Mesenchymal stem cell (in vitro differentiated cells and primary cell): Measurements from ENCODE around the gene NAPB.

ENCODE experiments used
- DNase-seq: peaks from one replicate; pipeline ENCODE4 v3.0.0-alpha.2; 2013
- H2AFZ ChIP-seq: one replicate; pipeline ENCODE4 v1.6.1; 2013; ENCODE audit warnings: low read depth, mild to moderate bottlenecking, control low read depth, inconsistent platforms, low read length, moderate library complexity
- H2AK5ac ChIP-seq: 2 replicates; pipeline ENCODE4 v1.6.1; 2013; ENCODE audit warnings: low read length, moderate library complexity, mild to moderate bottlenecking, inconsistent platforms; ENCODE audit not compliant: severe bottlenecking
- H2BK120ac ChIP-seq: one replicate; pipeline ENCODE4 v1.6.1; 2013; ENCODE audit warnings: low read depth, mild to moderate bottlenecking, inconsistent platforms, low read length, moderate library complexity
- H2BK12ac ChIP-seq, 2 experiments: one replicate each; pipeline ENCODE4 v1.6.1; 2013; ENCODE audit warnings: inconsistent platforms in 2 of 2, low read length in 2 of 2, mild to moderate bottlenecking in 2 of 2, moderate library complexity in 2 of 2, control low read depth in 1 of 2
- H2BK15ac ChIP-seq: one replicate; pipeline ENCODE4 v1.6.1; 2013; ENCODE audit warnings: mild to moderate bottlenecking, low read depth, inconsistent platforms; ENCODE audit not compliant: poor library complexity, severe bottlenecking
- H2BK5ac ChIP-seq: 2 replicates; pipeline ENCODE4 v1.6.1; 2013; ENCODE audit warnings: low read depth, mild to moderate bottlenecking, low read length, control low read depth, inconsistent platforms; ENCODE audit not compliant: poor library complexity, severe bottlenecking
- H3K14ac ChIP-seq, 2 experiments: one replicate each; pipeline ENCODE4 v1.6.1; 2013; ENCODE audit warnings: inconsistent platforms in 2 of 2, low read length in 2 of 2, control low read depth in 1 of 2, mild to moderate bottlenecking in 1 of 2, moderate library complexity in 1 of 2
- H3K18ac ChIP-seq, 2 experiments: one replicate each; pipeline ENCODE4 v1.6.1; 2013; ENCODE audit warnings: inconsistent platforms in 2 of 2, low read length in 2 of 2, control low read depth in 1 of 2, low read depth in 1 of 2, mild to moderate bottlenecking in 1 of 2
- H3K23ac ChIP-seq, 2 experiments: one replicate each; pipeline ENCODE4 v1.6.1; 2013; ENCODE audit warnings: inconsistent platforms in 2 of 2, low read length in 2 of 2, mild to moderate bottlenecking in 2 of 2, moderate library complexity in 2 of 2, control low read depth in 1 of 2
- H3K27ac ChIP-seq: 2 replicates; pipeline ENCODE4 v1.5.1; 2013; ENCODE audit warnings: mild to moderate bottlenecking, moderate library complexity, low read length, control low read depth, inconsistent platforms; ENCODE audit not compliant: poor library complexity, severe bottlenecking
- H3K27me3 ChIP-seq, 2 experiments: 2 replicates each; pipeline versions ENCODE4 v1.6.1 to v1.7.0; 2013; ENCODE audit warnings: low read length in 2 of 2, mild to moderate bottlenecking in 2 of 2, moderate library complexity in 2 of 2, control low read depth in 1 of 2, inconsistent platforms in 1 of 2; ENCODE audit not compliant: control insufficient read depth in 1 of 2, insufficient read depth in 1 of 2
- H3K36me3 ChIP-seq, 2 experiments: 2 replicates each; pipeline versions ENCODE4 v1.6.1 to v1.7.0; 2013; ENCODE audit warnings: low read length in 2 of 2, control low read depth in 1 of 2, inconsistent platforms in 1 of 2, low read depth in 1 of 2, mild to moderate bottlenecking in 1 of 2; ENCODE audit not compliant: insufficient read depth in 2 of 2, control insufficient read depth in 1 of 2
- H3K4ac ChIP-seq, 2 experiments: one replicate each; pipeline ENCODE4 v1.6.1; 2013; ENCODE audit warnings: inconsistent platforms in 2 of 2, low read length in 2 of 2, mild to moderate bottlenecking in 2 of 2, moderate library complexity in 2 of 2, control low read depth in 1 of 2, low read depth in 1 of 2
- H3K4me1 ChIP-seq: 2 replicates; pipeline ENCODE4 v1.6.1; 2013; ENCODE audit warnings: low read depth, low read length, control low read depth; ENCODE audit not compliant: control insufficient read depth, insufficient read depth
- H3K4me2 ChIP-seq: 2 replicates; pipeline ENCODE4 v1.6.1; 2013; ENCODE audit warnings: low read length, mild to moderate bottlenecking, inconsistent platforms; ENCODE audit not compliant: poor library complexity, severe bottlenecking
- H3K4me3 ChIP-seq, 2 experiments: 2 replicates each; pipeline versions ENCODE4 v1.5.1 to v1.7.0; 2013; ENCODE audit warnings: low read length in 2 of 2, mild to moderate bottlenecking in 2 of 2, control low read depth in 1 of 2, low read depth in 1 of 2; ENCODE audit not compliant: insufficient read depth in 1 of 2
- H3K79me1 ChIP-seq: replicated peaks from 2 replicates; pipeline ENCODE4 v1.6.1; 2013; ENCODE audit warnings: mild to moderate bottlenecking, control low read depth, low read length, inconsistent platforms; ENCODE audit not compliant: poor library complexity, severe bottlenecking
- H3K9ac ChIP-seq: 2 replicates; pipeline ENCODE4 v1.7.0; 2013; ENCODE audit warnings: mild to moderate bottlenecking, low read length, moderate library complexity
- H3K9me3 ChIP-seq: 2 replicates; pipeline ENCODE4 v1.7.0; 2013; ENCODE audit warnings: mild to moderate bottlenecking, low read length; ENCODE audit not compliant: control insufficient read depth
- H4K8ac ChIP-seq: one replicate; pipeline ENCODE4 v1.6.1; 2013; ENCODE audit warnings: inconsistent platforms, mild to moderate bottlenecking, low read length, moderate library complexity
- H4K91ac ChIP-seq: one replicate; pipeline ENCODE4 v1.6.1; 2013; ENCODE audit warnings: mild to moderate bottlenecking, low read length, inconsistent platforms
- WGBS: methylation state at CpG from one replicate; pipeline ENCODE4 v1.1.7; 2013; ENCODE audit warnings: mixed read lengths; 5-methylcytosine and 5-hydroxymethylcytosine counted together

Gene NAPB

DNA sequence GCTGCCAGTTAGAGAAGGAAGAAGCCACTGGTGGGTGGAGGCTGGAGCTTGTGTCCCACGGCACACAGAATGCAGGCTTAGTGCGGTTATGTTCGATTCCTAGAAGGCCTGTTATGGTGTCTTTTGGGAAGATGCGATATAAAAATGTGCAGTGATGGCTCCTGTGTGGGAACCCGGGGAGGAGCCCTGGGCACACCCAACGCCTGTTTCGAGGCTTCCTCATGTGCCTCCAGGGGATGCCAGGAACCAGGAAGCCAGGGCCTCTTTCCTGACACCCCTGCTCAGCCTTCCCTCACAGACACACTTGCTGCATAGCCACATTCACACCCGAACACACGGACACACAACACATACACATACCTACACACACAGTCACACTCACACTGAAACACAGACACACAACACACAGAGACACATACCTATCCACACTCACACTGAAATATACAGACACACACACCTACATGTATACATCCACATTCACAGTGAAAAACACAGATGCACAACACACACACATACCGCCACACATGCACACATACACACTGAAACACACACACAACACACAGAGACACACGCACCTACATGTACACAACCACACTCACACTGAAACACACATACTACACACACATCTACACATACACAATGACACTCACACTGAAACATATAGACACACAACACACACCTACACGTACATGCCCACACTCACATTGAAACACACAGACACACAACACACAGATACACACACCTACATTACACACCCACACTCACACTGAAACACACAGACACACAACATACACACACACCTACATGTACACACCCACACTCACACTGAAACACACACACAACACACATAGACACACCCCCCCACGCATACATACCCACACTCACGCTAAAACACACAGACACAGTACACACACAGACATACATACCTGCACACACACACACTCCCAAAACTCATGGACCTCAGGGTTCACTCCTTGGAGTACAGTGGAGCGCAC is 32.6 kb upstream of the NAPB start:
- Histone ChIP-seq H2AK5ac (no peak overlapping the region), H2BK15ac (peak overlapping the region; percentile 26), H2BK12ac (no peak overlapping the region), H3K27ac (no peak overlapping the region), H4K8ac (no peak overlapping the region), H3K27me3 (peaks cover 8 to 49% of the 10 kb centered on the region in 2 experiments), H3K4me3 (no peak overlapping the region), H2BK5ac (no peak overlapping the region), H2BK120ac (no peak overlapping the region), H3K4ac (no peak overlapping the region), H3K4me1 (peaks cover 2% of the 10 kb centered on the region), H4K91ac (no peak overlapping the region), H3K9me3 (peaks cover 6% of the 10 kb centered on the region), H3K36me3 (no peaks in the 10 kb centered on the region), H3K14ac (peak overlapping the region in 1 of 2 experiments; percentile 51), H3K9ac (no peak overlapping the region), H2AFZ (no peak overlapping the region), H3K4me2 (no peak overlapping the region), H3K79me1 (no peaks in the 10 kb centered on the region), H3K18ac (no peak overlapping the region), H3K23ac (no peak overlapping the region)
- 97% methylated on average over 15 of the region's 15 CpGs for WGBS
- no peak for DNase-seq

DNA sequence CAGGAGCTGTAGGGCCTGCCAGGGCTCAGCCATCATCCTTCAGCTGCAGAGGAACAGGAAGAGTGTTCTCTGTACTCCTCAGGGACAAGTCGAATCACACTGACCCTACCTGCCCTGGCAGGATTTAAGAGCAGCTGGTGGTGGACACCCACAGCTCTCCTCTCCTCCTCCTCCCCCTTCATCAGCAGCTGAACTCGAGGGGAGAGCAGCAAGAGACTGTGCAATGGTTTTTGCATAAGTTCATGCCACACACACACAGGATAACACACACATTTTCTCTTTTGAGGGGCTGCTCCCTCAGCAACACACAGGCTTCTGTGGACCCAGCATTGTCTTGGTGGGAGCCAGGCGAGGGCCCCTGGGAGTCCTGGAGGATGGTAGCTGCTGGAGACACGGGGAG is 31.5 kb upstream of the NAPB start, which contains the start of gene CST11:
CST11 (minus strand) TSS at position 101 of the 400 bp plus-strand sequence; CDS start at position 36, 65 bp downstream.
- Histone ChIP-seq H3K4ac (no peak within 1 kb of the TSS), H3K27ac (no peak within 1 kb of the TSS), H2AFZ (no peak within 1 kb of the TSS), H2AK5ac (no peak within 1 kb of the TSS), H3K79me1 (no peaks in the 10 kb centered on the region), H3K4me3 (no peak within 1 kb of the TSS), H3K36me3 (no peaks in the 10 kb centered on the region), H2BK5ac (no peak within 1 kb of the TSS), H2BK120ac (no peak within 1 kb of the TSS), H3K4me1 (peaks cover 2% of the 10 kb centered on the region), H2BK15ac (peak within 1 kb of the TSS; percentile 26), H3K14ac (peak within 1 kb of the TSS in 1 of 2 experiments; percentile 51), H3K9ac (no peak within 1 kb of the TSS), H3K27me3 (peaks cover 7 to 42% of the 10 kb centered on the region in 2 experiments), H2BK12ac (no peak within 1 kb of the TSS), H3K9me3 (peaks cover 6% of the 10 kb centered on the region), H3K4me2 (no peak within 1 kb of the TSS), H4K91ac (no peak within 1 kb of the TSS), H3K18ac (no peak within 1 kb of the TSS), H4K8ac (no peak within 1 kb of the TSS), H3K23ac (no peak within 1 kb of the TSS)
- whole genome bisulfite sequencing: 73% methylated on average over 4 of the region's 4 CpGs
- no peak for DNase-seq

- H2AFZ ChIP-seq: no peak overlapping the region
- peaks cover 2% of the 10 kb centered on the region for H3K4me1 ChIP-seq
- no peak overlapping the region for H3K4me2 ChIP-seq
- H3K27ac ChIP-seq: no peak overlapping the region
- no peak overlapping the region for H2BK5ac ChIP-seq
- no peak overlapping the region for H3K14ac ChIP-seq
- no peaks in the 10 kb centered on the region for H3K36me3 ChIP-seq
- no peak overlapping the region for H3K23ac ChIP-seq
- H3K9me3 ChIP-seq: peaks cover 6% of the 10 kb centered on the region
- no peak overlapping the region for H2BK15ac ChIP-seq
- peaks cover 7 to 39% of the 10 kb centered on the region in 2 experiments for H3K27me3 ChIP-seq
- no peak overlapping the region for H3K9ac ChIP-seq
- H2BK12ac ChIP-seq: no peak overlapping the region
- no peak overlapping the region for H3K18ac ChIP-seq
- H3K79me1 ChIP-seq: no peaks in the 10 kb centered on the region
- H2BK120ac ChIP-seq: no peak overlapping the region
- H2AK5ac ChIP-seq: no peak overlapping the region
- peak; percentile 37 for DNase-seq
- H4K8ac ChIP-seq: no peak overlapping the region
- H4K91ac ChIP-seq: no peak overlapping the region
- no peak overlapping the region for H3K4me3 ChIP-seq
- H3K4ac ChIP-seq: no peak overlapping the region
- 66% methylated on average over 11 of the region's 11 CpGs for WGBS
Measured at GRCh38 chr20:23451956-23452487, 30.7 kb upstream of the NAPB start.

- H3K4me3 ChIP-seq: no peak overlapping the region
- H2BK5ac ChIP-seq: no peak overlapping the region
- DNase-seq: no peak
- H4K91ac ChIP-seq: no peak overlapping the region
- H4K8ac ChIP-seq: no peak overlapping the region
- H2BK15ac ChIP-seq: no peak overlapping the region
- H2BK12ac ChIP-seq: no peak overlapping the region
- H2BK120ac ChIP-seq: no peak overlapping the region
- no peak overlapping the region for H3K14ac ChIP-seq
- no peak overlapping the region for H2AK5ac ChIP-seq
- H3K27ac ChIP-seq: no peak overlapping the region
- H3K4me2 ChIP-seq: no peak overlapping the region
- no peak overlapping the region for H2AFZ ChIP-seq
- H3K9ac ChIP-seq: no peak overlapping the region
- 78% methylated on average over 1 of the region's 1 CpG for WGBS
- peaks cover 7 to 35% of the 10 kb centered on the region in 2 experiments for H3K27me3 ChIP-seq
- no peaks in the 10 kb centered on the region for H3K36me3 ChIP-seq
- no peak overlapping the region for H3K23ac ChIP-seq
- H3K4ac ChIP-seq: no peak overlapping the region
- no peaks in the 10 kb centered on the region for H3K79me1 ChIP-seq
- H3K18ac ChIP-seq: no peak overlapping the region
- H3K4me1 ChIP-seq: peaks cover 3% of the 10 kb centered on the region
- peaks cover 6% of the 10 kb centered on the region for H3K9me3 ChIP-seq
Measured at GRCh38 chr20:23450877-23451276, 29.6 kb upstream of the NAPB start.
